NB4 (cell line): ENCODE measurements around the gene ABHD1.
"Not testable (repeated sequence)": the region's sequence is repeated elsewhere in the genome, so short reads cannot be mapped to it uniquely, and the experiment has no call there.

Experiments
- DNase-seq: peaks from one replicate; pipeline ENCODE4 v3.0.0; 2010; ENCODE audit warnings: low read depth
- H3K4me3 ChIP-seq: one replicate; pipeline ENCODE4 v1.5.1; 2011; ENCODE audit warnings: mild to moderate bottlenecking, low read depth, low read length, moderate library complexity
- CTCF ChIP-seq: IDR thresholded peaks from one replicate; pipeline ENCODE4 v1.5.1; 2012; ENCODE audit warnings: low read depth, low read length
- MAX ChIP-seq: IDR thresholded peaks from 2 replicates; pipeline ENCODE4 v1.6.1; 2011; ENCODE audit warnings: low read depth, low read length
- MYC ChIP-seq: IDR thresholded peaks from 2 replicates; pipeline ENCODE4 v1.6.1; 2011; ENCODE audit warnings: low read depth, low read length
- POLR2A ChIP-seq: IDR thresholded peaks from 2 replicates; pipeline ENCODE4 v1.6.1; 2011; ENCODE audit warnings: mild to moderate bottlenecking; ENCODE audit not compliant: insufficient read length; ENCODE audit errors: extremely low read depth

ABHD1 gene

GRCh38 chr2:27117995-27118524, 5.6 kb upstream of the ABHD1 start:
- TF ChIP-seq CTCF = no peak
- no peak for TF ChIP-seq POLR2A
- no peak for TF ChIP-seq MAX
- no peak for TF ChIP-seq MYC
- no peak overlapping the region for H3K4me3 ChIP-seq
- no peak for DNase-seq

GRCh38 chr2:27118525-27119329, 4.9 kb upstream of the ABHD1 start, which contains the start of gene CGREF1:
Gene CGREF1, minus strand, starts transcription at chr2:27119128. Its CDS starts 14,762 bp downstream, at chr2:27104366.
- TF ChIP-seq MAX (no peak), MYC (no peak), CTCF (no peak), POLR2A (no peak)
- DNase-seq = no peak
- peak within 1 kb of the TSS; percentile 19 for H3K4me3 ChIP-seq

GRCh38 chr2:27119330-27119670, 4.3 kb upstream of the ABHD1 start:
- H3K4me3 ChIP-seq = peak overlapping the region; percentile 19

GRCh38 chr2:27121906-27122305, 1.7 kb upstream of the ABHD1 start:
- no peak for DNase-seq

More at GRCh38 chr2:27119330-27119670, 4.3 kb upstream of the ABHD1 start:
- DNase-seq = not testable (repeated sequence)

GRCh38 chr2:27122791-27123190, 824 bp upstream of the ABHD1 start:
- no peak for DNase-seq
- no peak overlapping the region for H3K4me3 ChIP-seq
- TF ChIP-seq MYC = no peak
- TF ChIP-seq MAX = no peak
- TF ChIP-seq POLR2A = no peak
- no peak for TF ChIP-seq CTCF

More at GRCh38 chr2:27121906-27122305, 1.7 kb upstream of the ABHD1 start:
- no peak overlapping the region for H3K4me3 ChIP-seq
- TF ChIP-seq MYC (no peak), POLR2A (no peak), MAX (no peak), CTCF (no peak)

GRCh38 chr2:27125104-27125503, 1.5 kb downstream of the ABHD1 start:
- no peak for TF ChIP-seq POLR2A
- TF ChIP-seq CTCF = no peak
- TF ChIP-seq MYC = no peak
- no peak for TF ChIP-seq MAX
- H3K4me3 ChIP-seq = no peak overlapping the region
- no peak for DNase-seq
